HepG2 (cell line): ENCODE data around the gene KLHL5. TPM values are rescaled to one million over a fixed set of nuclear protein-coding genes. Genes with fewer than 3 reads are reported as not detected.

Experiments used
- ATAC-seq: fragments of 200-7000 bp; cut with Tn5 transposase; 3 replicates; pipeline ENCODE4 v1.9.1; 2020; ENCODE audit warnings: mild to moderate bottlenecking, moderate library complexity
- BruUV-seq: library from RNA; stranded (reverse); fragments of 400-500 nt; replicated peaks from 2 replicates; lab custom pipeline; 2021; lab: Mats Ljungman, UMichigan
- CTCF ChIA-PET: fragments of 300-600 bp; formaldehyde crosslinking; extraction: SDS; loops from one replicate; lab custom pipeline; 2021; ENCODE audit warnings: low total read pairs, inconsistent platforms, low intra/inter-chr PET ratio; lab: Yijun Ruan, JAX
- POLR2A ChIA-PET: fragments of 350-600 bp; sonication (Branson Sonifier 250); formaldehyde crosslinking; loops from one replicate; lab custom pipeline; 2020; ENCODE audit warnings: antibody characterized with exemption, inconsistent platforms; lab: Yijun Ruan, JAX
- DNase-seq: peaks from one replicate; pipeline ENCODE4 v3.0.0-alpha.2; 2015; ENCODE audit warnings: low spot score
- FAIRE-seq: peaks from 3 replicates; lab custom pipeline; 2011; peaks lifted over from hg19 to GRCh38; lab: Jason Lieb, UNC
- H2AFZ ChIP-seq: one replicate; pipeline ENCODE4 v1.6.1; 2011; ENCODE audit warnings: low read length, inconsistent platforms
- H3K27ac ChIP-seq: fragments of 300-600 bp; 3 replicates; pipeline ENCODE4 v1.8.0; 2011; ENCODE audit warnings: mixed run types, mild to moderate bottlenecking, mixed read lengths, low read length, inconsistent platforms; ENCODE audit not compliant: insufficient read depth; ENCODE audit errors: extremely low read length
- H3K27me3 ChIP-seq, 2 experiments: fragments of 200-600 bp in 1 of 2; 2 replicates in 1 of 2; 3 replicates in 1 of 2; pipeline versions ENCODE4 v1.6.0 to v1.8.0; 2011; ENCODE audit warnings: low read length in 2 of 2, mild to moderate bottlenecking in 2 of 2, moderate library complexity in 2 of 2, inconsistent platforms in 1 of 2; ENCODE audit not compliant: insufficient read depth in 2 of 2, control insufficient read depth in 1 of 2
- H3K36me3 ChIP-seq, 2 experiments: fragments of 200-600 bp in 1 of 2; replicated peaks in 1 of 2; 2 replicates in 1 of 2; 3 replicates in 1 of 2; pipeline versions ENCODE4 v1.5.1 to v1.8.0; 2011; ENCODE audit warnings: low read length in 2 of 2, inconsistent platforms in 1 of 2; ENCODE audit not compliant: insufficient read depth in 2 of 2, control insufficient read depth in 1 of 2
- H3K4me1 ChIP-seq: 2 replicates; pipeline ENCODE4 v1.5.1; 2012; ENCODE audit warnings: low read length, inconsistent platforms; ENCODE audit not compliant: insufficient read depth
- H3K4me2 ChIP-seq: 2 replicates; pipeline ENCODE4 v1.6.0; 2011; ENCODE audit warnings: low read depth, low read length, inconsistent platforms
- H3K4me3 ChIP-seq, 3 experiments: fragments of 200-600 bp in 1 of 3; sonication (generic), shearing (Covaris generic) in 1 of 3; replicated peaks in 1 of 3; 2 replicates each; pipeline ENCODE4 v1.5.1; 2011 to 2016; ENCODE audit warnings: low read length in 3 of 3, inconsistent platforms in 2 of 3, low read depth in 2 of 3, mild to moderate bottlenecking in 2 of 3, control low read depth in 1 of 3, mixed read lengths in 1 of 3; ENCODE audit not compliant: insufficient read depth in 1 of 3
- H3K79me2 ChIP-seq: one replicate; pipeline ENCODE4 v1.6.1; 2011; ENCODE audit warnings: low read length, inconsistent platforms; ENCODE audit not compliant: insufficient read depth
- H3K9ac ChIP-seq: 2 replicates; pipeline ENCODE4 v1.6.0; 2011; ENCODE audit warnings: mild to moderate bottlenecking, low read depth, low read length, inconsistent platforms; ENCODE audit not compliant: insufficient read depth
- H3K9me3 ChIP-seq: 2 replicates; pipeline ENCODE4 v1.5.1; 2012; ENCODE audit warnings: mild to moderate bottlenecking, low read length
- H4K20me1 ChIP-seq: 2 replicates; pipeline ENCODE4 v1.6.0; 2011; ENCODE audit warnings: inconsistent platforms, mild to moderate bottlenecking, low read length, moderate library complexity; ENCODE audit not compliant: insufficient read depth
- ARNT2 ChIP-seq: sonication (generic); formaldehyde crosslinking; IDR thresholded peaks from 2 replicates; pipeline ENCODE4 v1.8.0; 2022; ENCODE audit warnings: mild to moderate bottlenecking, low read depth, missing genetic modification reagents, moderate library complexity
- CHCHD3 ChIP-seq: sonication (generic); formaldehyde crosslinking; IDR thresholded peaks from 2 replicates; pipeline ENCODE4 v1.8.0; 2022; ENCODE audit warnings: mild to moderate bottlenecking, missing genetic modification reagents, moderate library complexity
- HMG20B ChIP-seq: conservative IDR thresholded peaks from 2 replicates; pipeline ENCODE4 v1.6.1; 2016; ENCODE audit warnings: missing genetic modification reagents, missing compliant biosample characterization
- HNF1B ChIP-seq: sonication (generic); formaldehyde crosslinking; IDR thresholded peaks from 2 replicates; pipeline ENCODE4 v1.5.1; 2020; ENCODE audit warnings: mild to moderate bottlenecking, moderate library complexity, missing genetic modification reagents
- HOXA7 ChIP-seq: sonication (generic); formaldehyde crosslinking; IDR thresholded peaks from 2 replicates; pipeline ENCODE4 v1.8.1; 2022; ENCODE audit warnings: mild to moderate bottlenecking, missing genetic modification reagents, moderate library complexity
- IRF2 ChIP-seq: IDR thresholded peaks from 2 replicates; pipeline ENCODE4 v1.6.1; 2018; ENCODE audit warnings: missing genetic modification reagents, missing compliant biosample characterization
- KDM5A ChIP-seq: fragments of 200-600 bp; sonication (generic); IDR thresholded peaks from 2 replicates; pipeline ENCODE4 v1.7.0; 2018; ENCODE audit warnings: antibody characterized with exemption, mild to moderate bottlenecking, low read length, borderline replicate concordance
- KLF15 ChIP-seq: sonication (generic); formaldehyde crosslinking; IDR thresholded peaks from 2 replicates; pipeline ENCODE4 v1.8.1; 2023; ENCODE audit warnings: borderline replicate concordance, mild to moderate bottlenecking, inconsistent platforms, missing genetic modification reagents, mixed read lengths
- NCOA2 ChIP-seq: sonication (generic); formaldehyde crosslinking; IDR thresholded peaks from 2 replicates; pipeline ENCODE4 v1.8.0; 2022; ENCODE audit warnings: inconsistent platforms
- SAFB2 ChIP-seq: sonication (generic); formaldehyde crosslinking; IDR thresholded peaks from 2 replicates; pipeline ENCODE4 v1.5.1; 2020; ENCODE audit warnings: missing genetic modification reagents, low read depth, mild to moderate bottlenecking, borderline replicate concordance
- SOX5 ChIP-seq: IDR thresholded peaks from 2 replicates; pipeline ENCODE4 v1.6.1; 2016; ENCODE audit warnings: borderline replicate concordance
- TFAP4 ChIP-seq: sonication (generic); IDR thresholded peaks from 2 replicates; pipeline ENCODE4 v1.6.1; 2016; ENCODE audit warnings: low read depth, borderline replicate concordance
- XRCC5 ChIP-seq: fragments of 200-400 bp; formaldehyde crosslinking; optimal IDR thresholded peaks from 2 replicates; pipeline ENCODE3; 2017; ENCODE audit warnings: mild to moderate bottlenecking, low read length
- ZFP90 ChIP-seq: sonication (generic); formaldehyde crosslinking; IDR thresholded peaks from 2 replicates; pipeline ENCODE4 v1.8.0; 2022; ENCODE audit warnings: missing genetic modification reagents, mild to moderate bottlenecking, inconsistent platforms, borderline replicate concordance
- ZNF280D ChIP-seq: sonication (generic); formaldehyde crosslinking; IDR thresholded peaks from 2 replicates; pipeline ENCODE4 v1.5.1; 2020; ENCODE audit warnings: mild to moderate bottlenecking, missing genetic modification reagents
- ZNF282 ChIP-seq: fragments of 450-650 bp; IDR thresholded peaks from 2 replicates; pipeline ENCODE4 v1.6.1; 2018; ENCODE audit not compliant: partially characterized antibody
- ZNF563 ChIP-seq: sonication (generic); formaldehyde crosslinking; IDR thresholded peaks from 2 replicates; pipeline ENCODE4 v1.8.0; 2022; ENCODE audit warnings: mild to moderate bottlenecking, moderate library complexity, missing genetic modification reagents
- ZNF781 ChIP-seq: sonication (generic); formaldehyde crosslinking; IDR thresholded peaks from 2 replicates; pipeline ENCODE4 v1.5.1; 2020; ENCODE audit warnings: borderline replicate concordance, mild to moderate bottlenecking, missing genetic modification reagents; ENCODE audit errors: not compliant biosample characterization
- WGBS: methylation state at CpG from one replicate; pipeline ENCODE4 v1.1.6; 2017; ENCODE audit warnings: low lambda C conversion rate; 5-methylcytosine and 5-hydroxymethylcytosine counted together
- in situ Hi-C: cut with HindIII; loops from 2 replicates; pipeline ENCODE4 v1.10.0; 2017; ENCODE audit warnings: low pct_unique_long_range_greater_than_20kb; ENCODE audit not compliant: extremely low pct_ligation_motif_present
- intact Hi-C: fragments of 100-400 bp; cut with micrococcal nuclease; formaldehyde crosslinking; loops from one replicate; pipeline ENCODE4 v1.10.0; 2022; ENCODE audit not compliant: unreplicated experiment
- polyA plus RNA-seq, 8 experiments: library from polyadenylated mRNA; depleted of rRNA in 3 of 8; stranded (reverse) in 7 of 8; unstranded in 1 of 8; fragments of >200 nt; fragmentation: Illumina TruSeq in 4 of 8; extraction: Trizol in 4 of 8; gene quantifications; 2 replicates each; pipeline versions ENCODE4 v1.2.1 to v1.2.3, GENCODE V29; 2011 to 2016; ENCODE audit warnings: low read depth in 4 of 8, missing spikeins in 1 of 8, mixed read lengths in 1 of 8; ENCODE audit not compliant: insufficient read depth in 1 of 8
- total RNA-seq, 5 experiments: library from RNA; depleted of rRNA; stranded (reverse); fragments of >200 nt; fragmentation: Illumina TruSeq; extraction: Trizol; gene quantifications; 2 replicates each; pipeline ENCODE4 v1.2.3, GENCODE V29; 2016; ENCODE audit warnings: low read depth in 1 of 5

The KLHL5 gene
- total and polyA plus RNA-seq, 2 of the 13 experiments (the other 11 are each of a cell fraction or from before 2014, with no cell fraction given), result 36.2 to 38.7 TPM

GRCh38 chr4:39170301-39170700 lies 108.3 kb downstream of the KLHL5 start:
- Histone ChIP-seq H3K9me3 (no peaks in the 10 kb centered on the region), H3K27me3 (no peaks in the 10 kb centered on the region; a peak in 1 of 5 replicates), H2AFZ (no peak overlapping the region), H3K4me3 (no peak overlapping the region), H3K79me2 (no peaks in the 10 kb centered on the region), H3K27ac (no peak overlapping the region), H3K4me2 (no peak overlapping the region), H3K9ac (no peak overlapping the region), H3K4me1 (peaks cover 13% of the 10 kb centered on the region; the same call in 1 of the 2 replicates), H3K36me3 (no peaks in the 10 kb centered on the region), H4K20me1 (no peaks in the 10 kb centered on the region)
- BruUV-seq, result no TSS peak
- 86% methylated on average over 12 of the region's 12 CpGs for WGBS
- ChIA-PET CTCF (no interaction called here), POLR2A (no interaction called here)
- FAIRE-seq (no peak), ATAC-seq (no peak), DNase-seq (no peak)
- intact Hi-C loops (no loop called here), in situ Hi-C loops (no loop called here)
- TF ChIP-seq KDM5A, result no peak
- TF ChIP-seq ZNF282, result no peak
- no peak for TF ChIP-seq HNF1B
- TF ChIP-seq NCOA2 (CRISPR knock-in tag), result no peak
- TF ChIP-seq ZNF563 (CRISPR knock-in tag), result no peak
- TF ChIP-seq IRF2 (CRISPR knock-in tag), result no peak
- no peak for TF ChIP-seq ZFP90 (CRISPR knock-in tag)
- no peak for TF ChIP-seq TFAP4
- no peak for TF ChIP-seq SAFB2
- TF ChIP-seq KLF15, result no peak
- TF ChIP-seq HOXA7 (CRISPR knock-in tag), result no peak
- no peak for TF ChIP-seq XRCC5
- TF ChIP-seq SOX5 (CRISPR knock-in tag), result no peak
- TF ChIP-seq ZNF280D (CRISPR knock-in tag), result no peak
- no peak for TF ChIP-seq CHCHD3 (CRISPR knock-in tag)
- TF ChIP-seq HMG20B, result no peak
- no peak for TF ChIP-seq ARNT2
- no peak for TF ChIP-seq ZNF781 (CRISPR knock-in tag)
